GM18519 (cell line): ENCODE data around the gene MAN1B1.
"Not testable (repeated sequence)": the region's sequence is repeated elsewhere in the genome, so short reads cannot be mapped to it uniquely, and the experiment has no call there.

Experiments
- ATAC-seq: cut with Tn5 transposase; IDR thresholded peaks from one replicate; pipeline ENCODE4 v1.9.1; 2021; ENCODE audit warnings: mild to moderate bottlenecking, moderate library complexity; ENCODE audit not compliant: unreplicated experiment, low FRiP score

The MAN1B1 gene

GRCh38 chr9:137109250-137110146 is 22.7 kb downstream of the MAN1B1 start:
- no peak for ATAC-seq

- ATAC-seq, result no peak
These were observed 23.5 kb downstream of the MAN1B1 start for GRCh38 chr9:137110147-137110910.

GRCh38 chr9:137110911-137111787 is 24.4 kb downstream of the MAN1B1 start:
- ATAC-seq, result no peak

GRCh38 chr9:137111788-137112563 is 25.2 kb downstream of the MAN1B1 start:
- no peak for ATAC-seq

- ATAC-seq, result no peak
These were observed 26.0 kb downstream of the MAN1B1 start for GRCh38 chr9:137112564-137113384.

GRCh38 chr9:137113385-137114159 is 26.8 kb downstream of the MAN1B1 start:
- no peak for ATAC-seq

GRCh38 chr9:137114220-137114612 is 27.4 kb downstream of the MAN1B1 start:
- no peak for ATAC-seq

- peak; percentile 63 for ATAC-seq
These were observed 28.0 kb downstream of the MAN1B1 start, which contains the start of gene DPP7 for GRCh38 chr9:137114613-137115393. Gene DPP7 (minus strand): TSS chr9:137114733. CDS start chr9:137114713, 20 bp downstream.

- ATAC-seq, result no peak
These were observed 28.7 kb downstream of the MAN1B1 start for GRCh38 chr9:137115394-137116026.

GRCh38 chr9:137116027-137116507 is 29.3 kb downstream of the MAN1B1 start:
- ATAC-seq, result no peak

- ATAC-seq, result no peak
These were observed 29.9 kb downstream of the MAN1B1 start for GRCh38 chr9:137116728-137117127.

GRCh38 chr9:137117269-137117731 is 30.5 kb downstream of the MAN1B1 start:
- no peak for ATAC-seq

- ATAC-seq, result not testable (repeated sequence)
These were observed 31.4 kb downstream of the MAN1B1 start for GRCh38 chr9:137118092-137118603.

- ATAC-seq, result not testable (repeated sequence)
These were observed 35.4 kb downstream of the MAN1B1 start for GRCh38 chr9:137121927-137122795.

- not testable (repeated sequence) for ATAC-seq
These were observed 36.1 kb downstream of the MAN1B1 start for GRCh38 chr9:137122796-137123467.
